Neural progenitor cell (in vitro differentiated cells): ENCODE data around the gene GLRX3.
"Not testable (repeated sequence)": the region's sequence is repeated elsewhere in the genome, so short reads cannot be mapped to it uniquely, and the experiment has no call there.

Experiments
- EZH2phosphoT487 ChIP-seq: fragments of 200-600 bp; sonication (generic); IDR thresholded peaks from 2 replicates; pipeline ENCODE4 v1.6.1; 2017; ENCODE audit warnings: antibody characterized with exemption
- TF ChIP-seq, protein P1 (sequence below): fragments of 200-600 bp; sonication (generic); IDR thresholded peaks from 2 replicates; pipeline ENCODE4 v1.5.1; 2017; ENCODE audit warnings: antibody characterized with exemption, mild to moderate bottlenecking

DNA sequence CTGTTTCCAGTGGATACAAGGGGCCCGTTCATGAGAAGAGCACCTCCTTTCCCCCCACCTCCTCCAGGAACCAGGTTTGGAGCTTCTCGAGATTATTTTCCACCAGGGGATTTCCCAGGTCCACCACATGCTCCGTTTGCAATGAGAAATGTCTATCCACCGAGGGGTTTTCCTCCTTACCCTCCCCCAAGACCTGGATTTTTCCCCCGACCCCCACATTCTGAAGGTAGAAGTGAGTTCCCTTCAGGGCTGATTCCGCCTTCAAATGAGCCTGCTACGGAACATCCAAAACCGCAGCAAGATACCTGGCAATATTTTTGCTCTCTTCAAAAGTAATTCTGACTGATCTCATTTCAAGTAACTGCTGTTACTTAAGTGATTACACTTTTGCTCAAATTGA is 28.0 kb upstream of the GLRX3 start:
- TF ChIP-seq, protein P1, sequence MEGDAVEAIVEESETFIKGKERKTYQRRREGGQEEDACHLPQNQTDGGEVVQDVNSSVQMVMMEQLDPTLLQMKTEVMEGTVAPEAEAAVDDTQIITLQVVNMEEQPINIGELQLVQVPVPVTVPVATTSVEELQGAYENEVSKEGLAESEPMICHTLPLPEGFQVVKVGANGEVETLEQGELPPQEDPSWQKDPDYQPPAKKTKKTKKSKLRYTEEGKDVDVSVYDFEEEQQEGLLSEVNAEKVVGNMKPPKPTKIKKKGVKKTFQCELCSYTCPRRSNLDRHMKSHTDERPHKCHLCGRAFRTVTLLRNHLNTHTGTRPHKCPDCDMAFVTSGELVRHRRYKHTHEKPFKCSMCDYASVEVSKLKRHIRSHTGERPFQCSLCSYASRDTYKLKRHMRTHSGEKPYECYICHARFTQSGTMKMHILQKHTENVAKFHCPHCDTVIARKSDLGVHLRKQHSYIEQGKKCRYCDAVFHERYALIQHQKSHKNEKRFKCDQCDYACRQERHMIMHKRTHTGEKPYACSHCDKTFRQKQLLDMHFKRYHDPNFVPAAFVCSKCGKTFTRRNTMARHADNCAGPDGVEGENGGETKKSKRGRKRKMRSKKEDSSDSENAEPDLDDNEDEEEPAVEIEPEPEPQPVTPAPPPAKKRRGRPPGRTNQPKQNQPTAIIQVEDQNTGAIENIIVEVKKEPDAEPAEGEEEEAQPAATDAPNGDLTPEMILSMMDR, result not testable (repeated sequence)
- TF ChIP-seq EZH2phosphoT487, result not testable (repeated sequence)
